GOT3 (cell line): ENCODE data around the gene CCDC187.

Experiments used
- DNase-seq: peaks from one replicate; lab custom pipeline; 2025; ENCODE audit warnings: mixed read lengths; lab: John Stamatoyannopoulos, UW

CCDC187 gene

GRCh38 chr9:136252846-136253245 is 51.0 kb downstream of the CCDC187 start:
- no peak for DNase-seq

GRCh38 chr9:136252281-136252680 is 51.6 kb downstream of the CCDC187 start:
- DNase-seq = no peak

GRCh38 chr9:136251264-136252115 is 52.4 kb downstream of the CCDC187 start:
- no peak for DNase-seq

GRCh38 chr9:136250676-136251075 is 53.2 kb downstream of the CCDC187 start:
- no peak for DNase-seq

- no peak for DNase-seq
These were observed 53.9 kb downstream of the CCDC187 start for GRCh38 chr9:136249877-136250559.

GRCh38 chr9:136248951-136249876 is 54.7 kb downstream of the CCDC187 start:
- no peak for DNase-seq

- DNase-seq = no peak
These were observed 55.8 kb downstream of the CCDC187 start for GRCh38 chr9:136247947-136248637.

- DNase-seq = no peak
These were observed 56.4 kb downstream of the CCDC187 start for GRCh38 chr9:136247551-136247916.

GRCh38 chr9:136246849-136247550 is 56.9 kb downstream of the CCDC187 start:
- DNase-seq = no peak

GRCh38 chr9:136245219-136246150 is 58.4 kb downstream of the CCDC187 start, which contains the start of gene QSOX2:
QSOX2 (minus strand) TSS chr9:136245812; CDS start chr9:136245803, 9 bp downstream.
- peak; percentile 62 for DNase-seq

- DNase-seq = no peak
These were observed 59.0 kb downstream of the CCDC187 start for GRCh38 chr9:136244969-136245218.

GRCh38 chr9:136244122-136244968 is 59.5 kb downstream of the CCDC187 start:
- no peak for DNase-seq

GRCh38 chr9:136243631-136244030 is 60.3 kb downstream of the CCDC187 start:
- DNase-seq = no peak

GRCh38 chr9:136242918-136243525 is 60.9 kb downstream of the CCDC187 start:
- no peak for DNase-seq

GRCh38 chr9:136242248-136242647 is 61.6 kb downstream of the CCDC187 start:
- no peak for DNase-seq

- DNase-seq = no peak
These were observed 62.4 kb downstream of the CCDC187 start for GRCh38 chr9:136241542-136241941.

- no peak for DNase-seq
These were observed 63.0 kb downstream of the CCDC187 start for GRCh38 chr9:136240941-136241340.

GRCh38 chr9:136239983-136240330 is 63.9 kb downstream of the CCDC187 start:
- no peak for DNase-seq
